HL-60/S4 (cell line): ENCODE results near the gene ISCA2.
"Not testable (repeated sequence)": the region's sequence is repeated elsewhere in the genome, so short reads cannot be mapped to it uniquely, and the experiment has no call there.

Experiments
- in situ Hi-C: fragments of 300-500 bp; cut with MboI; formaldehyde crosslinking; loops from 2 replicates; pipeline ENCODE4 v1.14.3; 2022; ENCODE audit warnings: low sequenced_read_pairs

ISCA2 gene

DNA sequence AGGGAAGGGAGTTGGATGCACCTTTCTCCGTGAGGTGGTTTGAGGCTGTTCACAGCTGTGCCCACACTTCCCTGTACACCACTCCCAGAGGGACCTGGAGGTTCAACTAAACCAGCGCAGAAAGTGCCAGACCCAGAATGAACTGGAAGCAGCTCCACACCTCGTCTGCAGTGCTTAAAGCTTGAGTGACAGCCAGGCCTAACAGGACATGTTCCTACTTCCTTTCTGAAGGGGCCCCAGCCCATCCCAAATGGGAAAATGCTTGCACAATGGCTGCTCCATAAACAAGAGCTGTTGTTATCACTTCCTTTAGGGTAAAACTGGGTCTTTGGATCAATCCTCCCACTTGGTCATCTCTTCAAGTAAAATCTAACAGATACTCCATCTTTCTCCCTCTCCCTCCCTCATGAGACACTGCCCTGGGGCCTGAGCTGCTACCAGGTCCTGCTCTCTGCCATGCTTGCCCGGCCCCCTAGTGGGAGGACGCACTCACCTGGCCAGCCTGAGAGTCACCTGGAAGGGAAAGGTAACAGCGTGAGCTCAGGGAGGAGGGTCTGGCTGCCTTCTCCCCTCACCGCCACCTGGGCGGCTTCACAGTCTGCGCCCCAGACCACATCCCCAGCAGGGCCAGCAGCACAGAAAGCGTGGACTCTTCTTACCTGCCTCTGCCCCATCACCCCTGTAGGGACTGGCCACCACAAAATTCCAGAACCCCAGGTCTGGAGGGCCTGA lies 33.5 kb downstream of the ISCA2 start:
- in situ Hi-C loops, result no loop called here

DNA sequence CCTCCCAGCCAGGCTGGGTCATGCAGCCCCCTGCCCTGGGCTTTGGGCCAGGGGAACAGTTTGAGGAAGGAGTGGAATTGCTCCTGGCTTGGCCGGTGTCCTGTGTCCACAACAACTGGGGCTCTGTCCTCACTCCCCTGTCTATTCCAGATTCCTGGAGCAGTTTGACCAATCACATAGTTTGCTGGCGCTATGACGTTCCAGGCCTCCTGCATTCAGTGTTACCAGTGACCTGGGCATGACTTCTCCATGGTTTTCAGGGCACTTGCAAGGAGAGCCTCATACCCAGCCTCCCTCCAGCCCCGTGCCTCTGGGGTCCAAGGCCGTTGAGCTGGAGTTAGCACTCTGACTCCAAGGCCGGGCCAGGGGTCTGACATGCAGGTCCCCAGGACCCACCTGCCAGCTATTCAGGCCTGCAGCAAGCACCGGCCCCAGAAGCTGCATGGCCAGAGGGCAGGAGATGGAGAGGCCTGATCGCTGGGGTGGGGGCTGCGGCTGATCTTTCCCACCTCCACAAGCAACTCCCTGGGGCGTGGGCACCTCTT lies 34.2 kb downstream of the ISCA2 start:
- in situ Hi-C loops, result no loop called here

DNA sequence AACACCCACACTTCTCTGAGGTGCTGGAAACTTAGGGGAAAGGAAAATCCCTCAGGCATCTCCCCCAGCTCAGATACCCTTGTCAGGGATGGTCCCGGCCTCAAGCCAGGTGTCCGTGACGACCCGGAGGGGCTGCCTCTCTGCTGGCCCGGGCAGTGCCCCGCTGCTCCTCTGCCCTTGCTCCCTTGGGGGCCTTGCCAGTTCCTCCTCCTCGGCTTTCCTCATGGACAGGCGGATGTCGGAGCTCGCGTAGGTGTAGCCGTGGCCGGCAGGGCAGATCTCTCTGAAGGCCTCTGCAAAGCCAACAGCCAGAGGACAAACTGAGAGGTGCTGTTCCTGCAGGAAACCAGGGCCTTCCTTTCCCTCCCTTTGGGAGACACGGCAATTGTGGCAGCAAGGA lies 34.8 kb downstream of the ISCA2 start:
- in situ Hi-C loops, result no loop called here

DNA sequence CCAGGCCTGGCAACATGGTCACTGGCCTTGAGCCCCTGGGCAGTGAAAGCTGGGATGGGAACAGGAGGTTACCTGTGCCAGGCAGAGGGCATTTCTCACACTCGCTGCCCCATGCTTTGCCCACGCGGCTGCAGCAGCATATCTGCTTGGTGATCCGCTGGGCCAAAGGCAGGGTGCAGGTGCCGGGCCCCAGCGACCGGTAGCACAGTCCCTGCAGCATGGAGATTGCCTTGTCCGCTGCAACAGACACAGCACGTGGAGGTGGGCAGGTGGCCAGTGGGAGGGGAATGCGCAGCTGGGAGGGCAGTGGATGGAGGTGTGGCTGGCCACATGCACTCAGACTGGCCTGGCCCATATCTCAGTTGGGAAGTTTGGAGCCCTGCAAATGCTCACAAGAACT lies 35.3 kb downstream of the ISCA2 start:
- in situ Hi-C loops, result no loop called here

DNA sequence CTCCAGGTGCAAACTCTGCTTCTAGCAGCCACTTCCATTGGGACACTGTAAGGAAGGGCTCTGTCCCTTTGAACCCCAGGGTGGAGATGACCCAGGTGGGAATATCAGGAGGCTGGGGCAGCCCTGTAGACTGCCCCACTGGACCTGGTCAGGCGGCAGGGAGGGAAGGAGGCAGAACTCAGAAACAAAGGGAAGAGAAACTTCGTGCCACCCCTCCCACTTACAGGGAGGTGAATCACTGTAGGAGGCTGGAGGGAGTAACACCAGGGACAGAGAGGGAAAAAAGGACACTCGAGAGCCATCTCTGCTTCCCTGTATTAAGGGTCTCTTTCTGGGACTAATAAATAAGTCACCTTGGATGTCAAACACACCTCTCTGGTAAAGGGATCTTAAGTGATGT lies 37.4 kb downstream of the ISCA2 start:
- in situ Hi-C loops, result no loop called here

DNA sequence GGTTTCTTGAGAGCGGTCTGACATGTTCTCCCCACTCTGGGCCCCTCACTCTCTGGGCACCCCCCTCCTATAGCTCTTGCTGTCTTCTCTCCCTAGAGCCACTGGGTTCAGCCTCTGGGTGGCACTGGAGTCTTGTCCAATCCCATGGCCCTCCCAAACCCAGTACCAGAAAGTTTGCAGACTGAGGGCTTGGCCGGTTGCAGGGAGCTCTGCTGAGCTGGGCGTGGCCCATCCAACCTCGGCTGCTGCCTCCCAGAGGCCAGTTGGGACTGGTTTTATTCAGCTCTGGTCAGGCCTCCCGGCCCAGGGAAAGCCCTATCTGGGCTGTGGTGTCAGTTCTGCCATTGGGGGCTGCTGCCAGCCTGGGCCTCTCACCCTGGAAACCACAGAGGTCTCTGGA lies 37.9 kb downstream of the ISCA2 start:
- in situ Hi-C loops, result no loop called here

DNA sequence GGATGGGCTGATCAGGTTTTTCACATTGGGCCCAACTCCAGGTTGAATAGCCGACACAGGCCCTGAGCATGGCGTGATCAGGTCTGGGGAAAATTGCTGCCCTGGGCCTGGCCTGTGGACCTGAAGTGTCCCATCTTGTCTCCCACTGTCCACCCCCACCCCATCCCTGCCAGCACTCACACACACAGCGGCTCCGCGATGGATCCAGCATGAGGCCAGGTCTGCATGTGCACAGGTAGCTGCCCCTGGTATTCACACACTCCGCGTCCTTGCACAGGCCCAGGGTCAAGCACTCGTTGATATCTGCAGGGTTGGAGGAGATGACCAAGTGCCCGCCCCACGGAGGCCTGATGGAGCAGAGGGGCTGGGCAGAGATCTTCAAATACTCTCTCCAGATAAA lies 38.7 kb downstream of the ISCA2 start:
- in situ Hi-C loops, result no loop called here

DNA sequence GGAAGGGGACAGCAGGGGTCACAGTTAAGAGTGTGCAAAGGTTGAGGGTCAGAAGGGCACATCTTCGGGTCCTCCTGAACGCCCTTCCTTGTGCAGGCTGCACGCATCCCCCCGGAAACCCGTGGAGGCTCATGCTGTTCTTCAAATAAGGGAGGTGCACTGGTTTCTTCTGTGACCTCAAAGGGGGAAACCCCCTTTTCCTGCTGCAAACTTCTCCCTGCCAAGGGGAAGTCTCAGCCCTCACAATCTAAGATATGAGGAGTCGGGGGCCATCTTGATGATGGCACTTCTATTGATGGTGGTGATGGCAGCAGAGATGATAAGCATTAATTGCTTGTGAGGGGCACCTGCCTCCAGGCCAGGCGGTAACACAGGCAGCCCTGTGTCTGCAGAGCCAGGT lies 40.0 kb downstream of the ISCA2 start:
- in situ Hi-C loops, result no loop called here

DNA sequence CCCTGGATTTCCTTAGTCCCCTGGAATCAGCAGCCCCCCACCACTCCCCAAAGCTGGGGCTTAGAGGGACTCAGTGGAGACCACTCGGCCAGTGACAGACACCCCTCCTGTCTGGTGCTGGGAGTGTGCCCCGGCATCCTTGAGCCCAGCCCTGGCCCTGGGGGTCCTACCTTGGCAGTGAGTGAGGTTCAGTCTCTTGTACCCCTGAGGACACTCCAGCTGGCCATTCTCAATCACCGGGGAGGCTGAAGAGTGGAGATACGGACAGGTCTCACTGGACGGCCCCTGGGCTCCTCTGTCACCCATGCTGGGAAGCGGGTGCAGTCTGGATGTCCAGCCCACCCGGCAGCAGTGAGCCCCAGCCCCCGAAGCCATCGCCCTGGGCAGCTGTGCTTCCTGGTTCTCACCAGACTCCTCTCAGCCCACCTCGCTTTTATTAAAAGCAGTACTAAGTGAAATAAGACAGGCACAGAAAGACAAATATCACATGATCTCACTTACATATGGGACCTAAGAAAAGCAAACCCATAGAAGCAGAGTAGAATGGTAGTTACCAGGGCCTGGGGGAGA lies 42.3 kb downstream of the ISCA2 start:
- in situ Hi-C loops, result no loop called here

DNA sequence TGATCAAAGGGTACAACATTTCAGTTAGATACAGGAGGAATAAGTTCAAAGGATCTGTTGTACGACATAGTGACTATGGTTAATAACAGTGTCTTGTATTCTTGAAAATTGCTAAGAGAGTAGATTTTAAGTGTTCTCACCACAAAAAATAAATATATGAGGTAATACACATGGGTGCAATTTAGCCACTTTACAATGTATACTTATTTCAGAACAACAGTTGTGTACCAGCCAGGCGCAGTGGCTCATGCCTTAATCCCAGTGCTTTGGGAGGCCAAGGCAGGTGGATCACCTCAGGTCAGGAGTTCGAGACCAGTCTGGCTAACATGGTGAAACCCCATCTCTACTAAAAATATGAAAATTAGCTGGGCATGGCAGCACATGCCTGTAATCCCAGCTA lies 42.8 kb downstream of the ISCA2 start:
- in situ Hi-C loops, result not testable (repeated sequence)

DNA sequence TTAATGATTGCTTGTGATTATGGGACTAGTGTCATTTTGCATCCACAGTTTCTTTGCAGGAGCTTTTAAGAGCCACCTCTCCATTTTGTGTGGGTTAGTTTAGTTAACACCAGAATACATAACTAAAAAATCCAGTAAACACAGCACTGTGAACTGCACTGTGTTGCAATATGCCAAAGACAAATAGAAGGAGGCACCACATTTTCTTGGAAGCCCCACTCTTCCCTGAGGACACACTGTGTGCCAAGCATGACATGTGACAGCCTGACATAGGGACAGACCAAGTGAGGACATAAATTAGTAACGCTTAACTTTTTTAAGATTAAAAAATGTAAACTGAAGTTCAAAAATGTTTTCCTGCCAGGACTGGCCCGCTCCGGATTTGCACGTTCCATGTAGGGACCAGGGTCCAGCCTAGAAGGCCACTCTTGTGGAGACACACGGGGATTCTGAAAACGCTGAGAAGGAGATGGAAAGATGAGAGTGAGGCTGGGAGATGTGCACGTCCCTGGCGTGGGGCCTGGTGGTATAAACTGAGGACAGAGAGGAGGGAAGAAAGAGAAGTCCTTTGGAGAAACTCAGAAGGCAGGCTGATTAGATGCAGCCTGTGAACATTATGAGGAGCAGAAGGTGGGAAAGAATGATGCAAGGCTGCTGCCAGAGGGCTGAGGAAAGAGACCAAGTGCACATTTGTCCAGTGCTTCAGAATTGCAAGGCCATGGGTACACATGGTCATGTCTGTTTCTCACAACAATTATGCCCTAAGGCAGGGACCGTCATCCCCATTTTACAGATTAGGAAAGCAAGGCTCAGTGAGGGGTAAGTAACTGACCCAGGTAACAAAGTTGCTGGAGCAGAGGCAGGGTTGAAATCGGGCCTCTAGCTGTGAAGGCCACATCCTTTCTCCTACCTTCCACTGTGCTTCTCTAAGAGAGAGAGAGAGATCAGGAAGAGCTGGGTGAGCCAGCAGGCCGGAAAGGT lies 45.1 kb downstream of the ISCA2 start:
- in situ Hi-C loops, result no loop called here

DNA sequence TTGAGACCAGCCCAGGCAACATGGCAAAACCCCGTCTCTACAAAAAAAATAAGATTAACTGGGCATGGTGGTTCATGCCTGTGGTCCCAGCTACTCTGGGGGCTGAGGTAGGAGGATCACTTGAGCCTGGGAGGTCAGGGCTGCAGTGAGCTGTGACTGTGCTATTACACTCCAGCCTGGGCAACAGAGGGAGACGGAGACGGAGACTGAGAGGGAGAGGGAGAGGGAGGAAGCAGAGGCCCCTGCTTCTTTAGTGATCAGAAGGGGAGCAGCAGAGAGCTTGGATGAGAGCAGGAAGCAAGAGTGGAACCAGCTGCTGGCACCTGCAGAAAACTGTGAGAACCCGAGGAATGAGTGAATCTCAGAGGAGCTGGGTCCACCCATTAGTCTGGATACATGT lies 45.9 kb downstream of the ISCA2 start:
- in situ Hi-C loops, result no loop called here

DNA sequence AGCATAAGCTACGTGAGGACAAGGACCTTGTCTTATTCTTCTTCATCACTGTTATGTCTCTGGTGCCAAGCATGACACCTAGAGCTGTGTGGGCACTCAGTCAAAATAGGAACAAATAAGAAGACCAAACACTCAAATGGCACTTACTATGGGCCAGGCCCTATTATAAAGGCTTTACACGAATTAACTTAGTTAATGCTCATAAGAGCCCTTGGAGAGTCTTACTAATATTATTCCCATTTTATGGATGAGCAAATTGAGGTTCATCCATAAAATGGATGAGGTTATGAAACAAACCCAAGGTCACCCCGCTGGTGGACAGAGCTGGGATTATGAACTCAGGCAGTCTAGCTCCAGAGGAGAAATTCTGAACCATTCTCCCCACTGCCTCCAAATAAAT lies 47.7 kb downstream of the ISCA2 start:
- in situ Hi-C loops, result no loop called here

DNA sequence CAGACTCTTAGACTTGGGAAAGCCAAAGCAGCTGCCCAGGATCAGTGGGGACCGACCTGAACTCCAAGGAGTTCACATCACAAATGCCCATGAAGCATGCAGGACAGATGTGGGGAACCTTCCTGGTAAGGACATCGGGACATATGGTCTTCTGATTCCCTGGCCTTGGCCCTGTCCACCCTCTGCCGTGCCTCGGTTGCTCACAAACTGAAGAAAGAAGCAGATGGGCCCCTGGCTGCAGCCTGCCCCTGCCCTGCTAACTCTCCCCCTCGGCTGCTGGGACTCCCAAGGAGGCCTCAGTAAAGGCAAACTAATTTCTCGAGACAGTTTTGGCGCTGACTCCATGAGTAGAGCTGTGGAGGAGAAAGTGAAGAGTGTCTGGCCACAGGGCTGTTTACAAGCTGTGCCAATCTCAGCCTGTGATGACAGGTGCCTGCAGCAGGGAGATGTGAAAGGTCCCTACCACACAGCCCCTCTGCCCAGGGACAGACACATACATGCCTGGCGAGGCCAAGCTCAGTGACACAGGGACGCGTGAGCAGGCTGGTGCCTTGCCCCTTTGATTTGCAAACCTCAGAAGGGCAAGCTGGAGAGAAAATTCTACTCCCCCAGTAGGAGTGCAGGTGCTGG lies 48.6 kb downstream of the ISCA2 start:
- in situ Hi-C loops, result no loop called here

DNA sequence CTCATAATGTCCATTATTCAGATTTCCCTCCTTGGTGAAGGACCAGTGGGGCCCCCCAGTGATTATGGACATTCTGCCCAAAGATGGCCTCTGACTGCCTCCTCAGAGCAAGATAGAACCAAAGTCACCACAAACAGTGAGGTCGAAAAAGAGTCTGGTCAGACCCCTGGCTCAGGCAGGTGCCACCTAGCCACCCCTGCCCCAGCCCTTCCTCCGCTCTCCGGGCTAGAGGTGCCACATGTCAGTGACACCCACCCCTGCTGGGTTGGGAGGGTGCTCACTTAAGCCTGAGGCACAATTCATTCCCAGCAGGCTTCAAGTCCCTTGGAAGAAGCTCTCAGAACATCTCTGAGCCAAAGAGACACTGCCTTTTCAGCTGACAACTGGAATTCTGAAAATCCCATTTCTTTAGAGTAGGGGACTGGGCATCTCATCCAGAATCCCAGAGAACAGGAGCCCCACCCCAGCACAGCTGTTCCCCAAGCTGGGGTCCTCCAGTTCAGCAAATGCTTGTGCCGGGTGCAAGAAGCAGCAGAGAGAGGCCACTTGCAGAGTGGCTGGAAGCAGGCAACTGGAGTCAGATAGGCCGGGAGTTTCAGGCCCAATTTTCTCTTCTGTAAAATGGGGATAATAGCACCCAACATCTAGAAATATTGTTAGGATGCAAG lies 50.3 kb downstream of the ISCA2 start:
- in situ Hi-C loops, result no loop called here

DNA sequence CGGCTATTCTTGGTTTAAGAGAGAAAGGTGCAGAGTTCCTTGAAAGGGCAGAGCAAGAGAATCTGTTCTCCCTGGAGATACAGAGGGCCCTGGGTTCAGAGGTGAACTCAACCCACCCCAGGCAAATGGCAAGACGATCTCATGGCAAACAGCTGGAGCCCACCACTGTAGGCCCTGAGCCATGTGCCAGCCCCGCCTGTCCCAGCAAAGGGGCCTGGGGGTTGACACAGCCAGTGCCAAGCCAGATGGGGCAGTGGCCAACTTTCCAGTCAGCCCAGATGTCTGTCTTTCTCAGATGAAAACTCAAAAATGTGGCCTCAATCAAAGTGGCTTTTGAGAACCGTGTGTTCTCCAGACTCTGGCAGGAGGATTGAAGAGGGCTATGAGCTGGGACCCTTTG lies 51.8 kb downstream of the ISCA2 start:
- in situ Hi-C loops, result no loop called here

DNA sequence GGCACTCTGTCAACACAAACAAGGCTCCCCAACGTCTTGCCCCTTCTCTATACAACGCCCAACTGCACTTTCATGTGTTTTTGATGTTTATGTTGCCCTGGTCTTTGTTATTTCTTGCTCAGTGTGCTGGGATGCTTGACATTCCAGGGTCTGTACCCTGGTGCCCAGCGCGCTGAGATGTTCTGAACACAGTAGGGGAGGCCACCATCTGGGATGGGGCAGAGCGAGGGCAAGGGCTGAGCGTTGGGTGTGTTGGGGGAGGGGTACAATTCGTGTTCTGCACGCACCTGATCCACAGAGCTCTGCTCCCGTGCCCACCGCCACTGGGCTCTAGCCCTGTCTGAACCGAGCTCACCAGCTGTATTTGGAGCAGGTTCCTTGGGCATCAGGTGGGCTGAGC lies 52.9 kb downstream of the ISCA2 start:
- in situ Hi-C loops, result no loop called here
